HG03565 (cell line): ENCODE measurements around the gene MRPL44.
A peak's percentile ranks its signal among the peaks of the same experiment; 100 is the strongest.

ENCODE experiments used
- ATAC-seq: cut with Tn5 transposase; IDR thresholded peaks from one replicate; pipeline ENCODE4 v1.9.1; 2021; ENCODE audit warnings: mild to moderate bottlenecking, moderate library complexity; ENCODE audit not compliant: unreplicated experiment

Gene MRPL44

DNA sequence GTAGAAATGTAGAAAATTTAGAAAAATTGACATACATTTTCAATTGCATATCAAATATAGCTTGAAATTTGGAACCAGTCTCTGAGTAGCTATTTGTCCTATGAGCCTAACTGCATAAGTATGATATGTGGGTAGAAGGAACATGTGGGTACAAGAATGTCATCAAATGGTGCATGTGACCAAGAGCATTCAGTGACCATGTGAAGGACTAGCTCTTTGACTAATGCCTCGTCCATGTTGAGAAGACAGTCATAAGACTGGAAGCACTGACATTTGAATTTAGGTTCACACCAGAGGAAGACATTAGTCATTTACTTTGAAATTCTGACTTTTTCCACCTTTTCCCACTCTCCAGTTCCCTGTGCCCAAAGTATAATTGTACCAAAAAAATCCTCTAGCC, 12.6 kb downstream of the MRPL44 start:
- peak; percentile 24 for ATAC-seq

DNA sequence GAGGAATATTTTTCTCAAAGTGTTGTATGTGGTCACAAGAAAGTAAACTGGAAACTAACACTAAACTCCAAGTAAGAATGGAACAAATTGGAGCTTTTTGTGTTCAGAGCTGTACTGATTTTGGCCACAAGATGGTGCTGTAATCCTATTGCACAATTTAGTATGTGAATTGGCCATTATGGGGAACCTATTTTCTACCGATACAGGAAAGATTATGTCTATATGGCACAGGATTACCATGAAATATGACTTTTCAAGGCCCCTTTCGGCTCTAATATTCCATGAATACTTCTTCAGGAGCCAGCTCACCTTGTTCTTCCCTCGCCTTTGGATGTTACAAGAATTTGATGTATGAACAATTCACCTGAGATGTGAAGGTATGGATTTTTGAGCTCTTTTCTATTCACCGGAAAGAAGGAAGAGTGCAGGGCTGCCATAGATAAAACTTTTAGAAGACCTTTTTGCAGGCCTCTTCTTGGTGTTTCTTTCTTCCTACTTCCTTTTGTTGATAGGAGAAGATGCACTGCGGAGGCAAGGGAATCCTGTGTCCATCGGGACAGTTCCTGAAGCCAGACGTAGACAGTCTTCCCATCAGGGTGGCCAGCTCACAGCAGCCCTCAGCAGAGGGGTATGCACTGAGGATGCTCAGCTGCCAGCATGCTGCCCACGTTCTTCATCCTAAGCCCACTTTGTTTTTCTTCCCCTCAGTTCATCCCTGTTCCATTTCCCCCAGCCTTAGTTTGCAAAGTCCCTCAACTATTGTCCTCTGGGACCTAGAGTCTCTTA, 13.3 kb downstream of the MRPL44 start:
- ATAC-seq, result peak; percentile 69

DNA sequence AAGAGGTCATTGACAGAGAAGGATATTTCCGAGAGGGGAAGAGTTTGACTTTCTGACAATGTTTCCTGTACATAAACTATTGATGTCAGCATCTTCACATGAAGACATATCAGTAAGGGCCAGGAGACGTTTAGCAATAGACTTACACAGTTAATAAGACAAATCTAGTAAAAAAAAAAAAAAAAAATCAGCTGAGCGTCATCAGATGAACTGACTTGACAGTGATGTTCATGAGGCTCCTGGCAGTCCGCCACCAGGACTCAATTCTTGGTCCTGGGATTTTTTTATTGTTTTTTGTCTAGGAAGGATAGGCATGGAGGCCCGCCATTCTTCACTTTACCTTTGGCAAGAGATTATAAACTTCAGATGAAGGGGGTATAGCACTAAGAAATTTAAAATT, 14.5 kb downstream of the MRPL44 start:
- no peak for ATAC-seq

DNA sequence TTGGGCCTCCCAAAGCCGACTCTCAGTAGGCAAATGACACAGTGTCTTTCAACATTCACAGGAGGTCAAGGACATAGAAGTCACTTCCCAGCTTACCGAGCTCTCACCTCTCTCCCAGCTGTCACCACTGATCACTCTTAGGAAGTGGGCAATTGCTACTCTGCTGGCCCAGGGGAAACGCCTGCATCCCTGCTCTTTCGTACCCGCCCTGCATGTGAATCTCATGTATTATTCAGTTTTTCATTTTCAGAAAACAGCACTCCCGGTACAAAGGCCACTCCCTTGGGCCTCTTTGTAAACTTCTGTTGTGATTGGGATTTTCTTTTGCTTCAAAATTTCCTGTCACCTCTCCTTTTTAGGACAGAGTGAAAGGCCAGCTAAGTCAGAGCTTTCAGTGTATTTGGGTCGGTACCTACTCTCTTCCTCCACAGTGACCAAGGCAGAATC, 15.4 kb downstream of the MRPL44 start:
- no peak for ATAC-seq

DNA sequence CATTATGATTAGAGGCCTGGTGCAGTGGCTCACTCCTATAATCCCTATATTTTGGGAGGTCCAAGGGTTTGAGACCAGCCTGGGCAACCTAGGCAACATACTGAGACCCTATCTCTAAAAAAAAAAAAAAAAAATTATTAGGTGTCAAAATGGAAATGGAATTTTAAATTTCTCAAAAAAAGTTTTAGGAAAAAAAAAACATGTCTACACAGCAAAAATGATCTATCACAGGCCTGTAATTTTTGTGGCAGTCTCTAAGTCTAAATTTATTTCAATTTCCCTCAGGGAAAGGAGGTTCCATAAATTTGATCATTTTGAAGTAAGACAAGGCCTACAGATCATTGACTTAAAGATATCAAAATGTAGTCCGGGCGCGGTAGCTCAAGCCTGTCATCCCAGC, 16.3 kb downstream of the MRPL44 start:
- ATAC-seq, result no peak

DNA sequence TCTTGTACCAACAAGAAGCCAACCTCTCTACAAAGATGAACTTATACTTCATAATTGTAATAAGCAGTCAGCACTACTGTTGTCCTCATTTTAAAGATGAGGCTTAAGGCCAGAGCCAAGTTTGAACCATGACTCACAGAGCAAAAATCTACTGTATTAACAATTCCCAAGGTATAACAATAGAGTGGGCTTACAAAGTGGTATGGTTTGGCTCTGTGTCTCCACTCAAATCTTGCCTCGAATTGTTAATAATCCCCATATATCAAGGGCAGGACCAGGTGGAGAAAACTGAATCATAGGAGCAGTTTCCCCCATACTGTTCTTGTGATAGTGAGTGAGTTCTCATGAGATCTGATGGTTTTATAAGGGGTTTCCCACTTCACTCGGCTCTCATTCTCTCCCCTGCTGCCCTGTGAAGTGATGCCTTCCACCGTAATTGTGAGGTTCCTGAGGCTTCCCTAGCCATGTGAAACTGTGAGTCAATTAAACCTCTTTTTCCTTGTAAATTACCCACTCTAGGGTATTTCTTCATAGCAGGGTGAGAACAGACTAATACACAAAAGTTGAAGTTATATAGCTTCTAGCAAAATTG, 19.5 kb downstream of the MRPL44 start:
- no peak for ATAC-seq

DNA sequence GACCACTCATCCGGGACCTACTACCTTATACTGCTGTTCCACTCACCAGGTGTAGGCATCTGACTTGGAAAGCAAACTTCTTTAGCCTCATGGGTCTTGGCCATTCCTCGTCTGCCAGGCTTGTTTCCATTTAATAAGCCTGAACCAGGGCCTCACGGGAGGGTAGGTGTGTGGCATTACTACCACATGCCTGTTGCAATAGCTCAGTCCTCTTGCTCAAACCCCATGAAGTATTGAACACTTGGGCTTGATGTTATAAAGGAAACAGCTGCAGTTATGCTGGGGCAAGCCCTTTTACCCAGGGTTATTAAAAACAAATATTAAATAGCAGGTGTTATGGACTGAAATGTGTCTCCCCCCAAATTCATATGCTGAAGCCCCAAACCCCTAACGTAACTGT, 21.2 kb downstream of the MRPL44 start:
- no peak for ATAC-seq

DNA sequence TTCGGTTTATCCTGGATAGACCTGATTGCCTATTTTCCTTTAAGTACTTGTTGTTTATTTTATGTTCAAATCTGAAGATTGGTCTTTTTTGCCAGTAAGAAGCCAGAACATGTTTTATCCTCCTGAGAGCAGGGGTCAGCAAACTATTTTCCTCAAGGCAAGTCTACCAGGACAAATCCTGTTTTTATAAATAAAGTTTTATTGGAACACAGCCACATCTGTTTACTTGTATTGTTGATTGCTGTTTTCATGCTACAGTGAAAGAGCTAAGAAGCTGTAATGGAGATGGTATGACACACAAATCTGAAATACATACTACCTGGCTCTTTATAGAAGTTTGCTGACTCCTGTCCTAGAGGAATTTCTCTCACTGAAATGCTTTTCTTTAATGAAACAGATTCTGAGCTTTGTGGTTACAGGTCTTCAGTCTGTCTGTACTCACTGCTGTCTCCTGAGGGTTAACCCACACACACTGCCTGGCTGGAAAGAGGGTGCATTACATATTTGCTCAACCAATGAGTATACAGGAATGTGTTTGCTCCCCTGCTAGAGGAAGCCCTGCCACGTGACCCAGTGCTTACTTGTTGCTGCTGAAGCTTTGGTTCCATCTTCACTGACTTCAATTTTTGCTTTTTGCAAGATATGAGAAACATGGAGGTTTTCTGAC, 22.6 kb downstream of the MRPL44 start:
- ATAC-seq, result no peak

DNA sequence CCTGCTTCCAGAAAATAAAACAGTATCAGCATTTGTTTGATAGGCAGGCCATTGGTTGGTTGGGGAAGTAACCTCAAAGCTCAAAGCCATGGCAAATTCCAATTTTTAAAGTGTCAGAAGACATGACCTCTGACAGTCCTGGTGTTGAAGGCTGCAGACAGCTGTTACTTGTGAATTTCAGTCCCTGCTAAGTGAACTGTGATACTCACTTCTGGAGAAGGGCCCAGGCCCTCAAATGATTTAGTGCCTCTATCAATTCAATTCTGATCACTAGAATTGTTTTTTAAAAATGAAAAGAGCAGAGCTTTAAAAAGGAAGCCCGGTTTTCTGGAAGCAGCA, 23.1 kb downstream of the MRPL44 start:
- ATAC-seq, result no peak

DNA sequence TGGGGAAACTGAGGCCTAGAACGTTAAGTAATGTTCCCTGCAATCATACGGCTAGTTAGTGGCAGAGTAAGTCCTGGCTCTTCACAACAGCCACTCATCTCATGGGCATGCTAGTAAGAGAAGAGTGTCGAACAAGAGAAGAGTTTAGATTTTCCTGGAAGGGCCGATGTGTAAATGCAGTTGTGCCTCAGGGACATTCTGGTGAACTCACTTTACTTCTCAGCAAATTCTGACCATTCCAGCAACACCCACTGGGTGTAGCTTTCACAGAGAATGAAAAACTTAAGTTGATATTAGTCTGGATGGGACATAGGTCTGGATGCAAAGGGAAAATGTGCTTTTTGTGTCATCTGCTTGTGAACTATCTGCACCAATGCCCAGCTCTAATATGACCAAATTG, 23.5 kb downstream of the MRPL44 start:
- no peak for ATAC-seq

DNA sequence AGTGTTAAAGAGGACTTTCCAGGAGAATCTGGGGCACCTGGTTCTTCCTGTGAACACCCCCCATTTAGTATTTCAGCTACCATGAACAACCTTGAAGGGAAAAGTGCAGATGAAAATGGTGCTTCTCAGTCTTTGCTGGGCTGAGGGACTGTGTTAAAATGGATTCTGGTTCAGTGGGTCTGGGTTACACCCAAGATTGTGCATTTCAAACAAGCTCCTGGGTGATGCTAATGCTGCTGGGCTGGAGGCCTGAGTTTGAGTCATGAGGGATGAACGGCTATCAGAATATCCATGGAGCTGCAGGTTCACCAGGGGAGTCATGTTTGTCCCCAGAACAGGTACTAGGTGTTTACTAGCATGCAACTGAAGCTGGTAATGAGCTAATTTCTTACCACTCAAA, 24.0 kb downstream of the MRPL44 start:
- no peak for ATAC-seq

DNA sequence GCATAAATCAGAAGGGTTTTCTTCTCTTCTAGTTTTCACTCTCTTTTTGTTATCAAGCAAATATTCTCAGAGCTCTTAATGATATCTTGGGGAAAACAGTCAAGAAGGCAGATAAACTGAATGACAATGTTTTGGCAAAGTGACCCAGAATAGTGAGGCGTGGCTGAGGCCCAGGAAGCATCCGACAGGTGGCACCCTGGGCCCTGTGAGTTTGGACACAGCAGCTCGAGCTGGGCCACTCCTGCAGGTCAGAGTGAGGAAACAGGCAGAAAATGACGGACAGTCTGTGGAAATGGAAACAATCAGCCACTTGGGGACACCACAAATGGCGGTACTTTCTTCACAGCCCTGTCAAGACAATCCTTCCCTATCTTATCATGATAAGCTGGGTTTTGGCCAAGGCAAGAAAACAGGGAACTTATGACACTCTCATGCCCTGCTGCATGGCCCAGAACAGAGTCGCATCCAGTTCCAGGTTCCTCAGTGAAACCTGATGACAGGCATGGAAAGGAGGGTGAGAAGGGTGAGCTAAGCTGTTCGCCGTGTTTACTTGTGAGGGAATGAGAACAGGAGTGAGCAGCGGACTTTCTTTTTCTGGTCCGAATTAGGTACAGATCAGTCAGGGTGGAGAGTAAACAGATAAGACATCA, 32.1 kb downstream of the MRPL44 start:
- no peak for ATAC-seq

DNA sequence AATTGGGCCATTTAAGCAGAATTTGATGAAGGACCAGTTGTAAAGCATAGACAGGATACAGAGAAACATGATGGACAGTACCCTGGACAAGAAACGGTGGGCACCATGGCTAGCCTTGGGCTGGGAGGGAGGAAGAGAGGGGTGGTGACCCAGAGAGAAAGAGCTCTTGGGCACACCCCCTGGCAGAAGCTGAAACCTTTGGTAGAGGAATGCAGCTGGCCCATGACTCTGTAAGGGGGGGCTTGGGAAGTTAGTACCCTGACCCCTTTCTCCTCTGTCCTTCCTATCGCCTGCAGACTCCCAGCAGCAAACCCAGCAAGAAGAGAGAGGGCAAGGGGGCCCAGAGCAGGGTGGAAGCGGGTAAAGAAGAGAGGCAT, 32.6 kb downstream of the MRPL44 start:
- ATAC-seq, result no peak

DNA sequence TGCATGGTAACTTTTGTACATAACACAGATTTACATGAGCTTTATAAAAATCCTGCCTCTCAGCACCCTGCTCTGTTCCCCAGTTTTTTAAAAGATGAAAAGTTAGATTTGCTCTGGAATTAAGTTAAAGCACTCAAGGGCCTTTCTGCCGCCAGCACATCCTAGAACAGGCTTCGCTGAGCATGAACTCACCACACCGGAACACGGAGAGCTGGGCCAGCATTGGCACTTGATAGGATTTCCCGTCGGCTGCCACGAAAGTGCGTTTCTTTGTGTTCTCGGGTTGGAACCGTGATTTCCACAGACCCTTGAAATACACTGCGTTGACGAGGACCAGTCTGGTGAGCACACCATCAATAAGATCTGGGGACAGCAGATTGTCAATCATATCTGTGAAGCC, 34.3 kb downstream of the MRPL44 start:
- no peak for ATAC-seq

DNA sequence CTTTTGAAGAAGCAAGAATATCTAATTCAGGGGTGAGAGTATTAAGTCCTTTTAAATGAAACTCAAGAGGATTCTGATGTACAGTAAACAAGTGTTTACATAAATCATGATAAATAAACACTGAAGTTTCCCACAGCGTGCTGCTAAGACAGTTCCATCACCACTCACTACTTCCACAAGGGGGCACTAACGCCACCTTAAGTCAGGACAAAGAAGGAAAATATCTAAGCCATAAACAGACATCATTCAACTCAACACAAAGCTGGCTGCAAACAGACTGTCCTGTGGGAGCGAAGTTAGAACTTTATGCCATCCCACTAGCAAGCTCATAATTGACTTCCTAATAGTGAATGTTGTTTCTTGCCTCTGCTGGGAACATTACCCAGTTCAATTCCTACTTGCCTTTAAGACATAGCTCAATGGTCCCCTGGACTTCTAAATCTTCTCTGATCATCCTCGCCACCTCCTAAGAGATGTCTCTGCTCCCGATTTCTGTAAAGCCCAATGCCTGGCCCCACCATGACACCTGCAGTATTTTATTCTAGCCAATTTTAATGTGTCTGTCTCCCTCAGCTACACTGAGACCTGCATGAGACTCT, 36.5 kb downstream of the MRPL44 start:
- ATAC-seq, result peak; percentile 83

DNA sequence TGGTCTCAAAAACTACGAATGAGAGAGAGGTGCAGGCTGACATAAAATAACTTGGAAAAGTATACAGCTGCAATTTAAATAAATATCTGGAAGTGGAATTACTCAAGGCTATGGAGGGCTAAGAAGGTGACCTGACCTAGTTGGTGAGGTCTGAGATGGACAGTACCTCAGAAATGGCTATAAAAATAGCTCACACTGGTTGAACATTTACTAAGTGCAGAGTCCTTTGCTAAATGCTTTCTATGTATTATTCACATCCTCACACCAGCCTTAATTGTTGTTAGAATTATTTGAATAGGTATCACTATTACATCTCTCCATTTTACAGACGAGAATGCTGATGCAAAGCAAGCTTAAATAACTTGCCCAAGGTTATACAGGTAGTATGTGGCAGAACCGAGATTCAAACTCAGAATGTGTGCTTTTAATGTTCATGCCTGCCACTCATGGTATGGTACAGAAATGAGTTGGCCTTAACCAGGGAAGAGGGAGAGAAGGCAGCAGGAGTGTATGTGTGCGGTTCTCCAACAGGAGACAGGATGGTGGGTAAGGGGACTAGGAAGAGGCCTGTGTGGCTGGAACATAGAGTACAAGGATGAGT, 37.4 kb downstream of the MRPL44 start:
- no peak for ATAC-seq

DNA sequence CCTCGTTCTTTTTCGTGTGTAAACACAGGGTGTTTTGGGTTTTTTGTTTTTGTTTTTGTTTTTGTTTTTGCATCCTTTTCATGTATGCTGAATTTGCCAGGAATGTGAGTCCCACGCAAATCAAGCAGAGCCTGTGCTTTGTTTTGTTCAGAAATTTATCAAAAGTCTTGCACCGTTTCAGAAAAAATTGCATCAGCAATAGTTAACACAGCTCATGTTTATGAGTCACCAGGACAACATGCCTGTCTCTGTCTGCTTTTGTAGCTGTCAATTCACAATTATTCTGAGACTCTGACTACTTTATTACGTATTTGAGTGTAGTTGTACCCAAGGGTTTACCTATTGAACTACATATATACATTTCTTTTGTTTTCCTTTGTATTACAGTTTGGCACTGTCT, 38.3 kb downstream of the MRPL44 start:
- no peak for ATAC-seq

DNA sequence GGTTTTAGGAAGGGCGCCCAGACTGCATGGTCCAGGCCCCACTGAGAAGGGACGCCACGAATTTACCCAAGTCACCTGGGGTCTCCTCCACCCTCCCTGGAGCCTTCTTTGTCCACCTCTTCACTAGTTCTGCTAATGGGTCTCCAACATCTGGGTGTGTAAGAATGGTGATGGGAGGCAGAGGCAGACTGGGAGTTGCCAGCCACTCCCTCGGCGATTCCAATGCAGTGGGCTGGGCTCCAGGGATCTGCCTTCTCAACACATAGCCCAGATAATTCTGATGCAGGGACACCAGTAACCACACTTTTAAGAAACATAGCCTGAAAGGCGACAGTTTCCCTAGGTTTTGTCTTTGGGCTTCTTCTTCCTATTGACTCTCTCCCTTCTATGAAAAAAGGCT, 39.1 kb downstream of the MRPL44 start:
- no peak for ATAC-seq

DNA sequence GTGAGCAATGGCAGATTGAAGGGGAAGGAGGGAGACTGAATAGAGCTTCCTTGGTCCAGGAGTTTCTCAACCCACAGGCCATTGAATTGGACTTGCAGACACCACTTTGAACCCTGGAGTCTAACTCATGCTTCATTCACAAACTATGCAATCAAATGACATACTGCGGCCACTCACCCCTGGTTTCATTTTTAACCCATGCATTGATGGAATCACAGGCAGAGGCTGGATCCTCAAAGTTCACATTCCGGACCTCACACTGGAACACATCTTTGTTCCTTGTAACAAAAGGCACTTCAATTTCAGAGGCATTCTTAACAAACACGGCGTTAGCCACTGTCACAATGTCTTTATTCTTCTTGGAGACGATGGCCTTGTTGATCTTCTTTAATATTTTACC, 40.7 kb downstream of the MRPL44 start:
- ATAC-seq, result no peak

DNA sequence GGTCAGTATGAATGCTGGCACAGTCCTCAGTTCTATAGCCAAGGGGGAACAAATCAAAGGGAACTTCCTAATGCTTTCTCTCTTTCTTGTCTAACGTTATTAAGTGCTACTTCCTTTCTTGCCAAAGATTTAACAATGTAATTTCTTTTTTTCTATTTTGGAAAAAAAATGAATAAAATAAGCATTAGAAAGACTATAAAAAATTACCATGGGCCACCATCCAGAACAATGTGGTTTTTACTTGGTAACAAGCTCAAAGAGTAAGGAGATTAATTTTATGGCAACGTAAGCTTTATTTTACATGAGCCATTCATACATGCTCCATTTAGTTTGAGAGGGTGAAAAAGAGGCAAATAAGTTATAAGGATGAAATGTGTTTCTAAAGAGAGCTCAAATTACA, 41.7 kb downstream of the MRPL44 start:
- no peak for ATAC-seq

DNA sequence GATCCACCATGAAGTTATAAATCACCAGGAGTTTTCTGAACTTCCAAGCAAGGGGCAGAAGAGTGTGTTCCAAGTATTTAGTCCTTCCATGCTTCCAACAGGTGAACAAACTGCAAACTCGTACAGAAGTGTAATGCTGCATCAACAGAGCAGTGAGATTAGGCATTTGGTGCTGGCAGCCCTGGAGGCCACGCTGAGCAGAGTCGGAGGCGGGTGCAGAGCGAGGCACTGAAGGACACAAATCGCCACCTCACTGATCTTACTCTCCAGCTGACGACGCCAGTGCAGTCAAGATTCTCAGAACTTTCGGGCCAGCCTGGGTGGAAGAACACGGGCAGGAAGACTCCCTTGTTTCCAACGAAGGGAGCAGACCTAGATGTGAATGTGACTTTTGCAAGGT, 42.6 kb downstream of the MRPL44 start:
- ATAC-seq, result no peak
